ENCODE results near the gene CSRNP3.

GRCh38 chr2:165636959-165637358 is 167.5 kb downstream of the CSRNP3 start:
- no peak for TF ChIP-seq TAF1 (conservative IDR thresholded peaks at IDR 0.05)
- no peak for TF ChIP-seq CTCF (IDR thresholded peaks at IDR 0.05; ENCODE audit: low read depth, low read length, missing input control)
- no peak for TF ChIP-seq REST (IDR thresholded peaks at IDR 0.05)
- no peak for TF ChIP-seq ATF3 (IDR thresholded peaks at IDR 0.05)
- no peak for TF ChIP-seq JUND (IDR thresholded peaks at IDR 0.05)
- TF ChIP-seq NR2F2 (IDR thresholded peaks at IDR 0.05) = no peak
- no peak for TF ChIP-seq RXRA (IDR thresholded peaks at IDR 0.05)
- no peak for TF ChIP-seq ZBTB33 (IDR thresholded peaks at IDR 0.05)
- no peak for TF ChIP-seq YY1 (IDR thresholded peaks at IDR 0.05)
- no peak for TF ChIP-seq EGR1 (IDR thresholded peaks at IDR 0.05; ENCODE audit: low read depth in 2 of 2)
- TF ChIP-seq HNF4G (IDR thresholded peaks at IDR 0.05) = no peak
- no peak for TF ChIP-seq RAD21 (IDR thresholded peaks at IDR 0.05)

Data from liver (tissue), 3 donors.